HG03097 (cell line): ENCODE data around the gene CENPO.
"Not testable (repeated sequence)": the region's sequence is repeated elsewhere in the genome, so short reads cannot be mapped to it uniquely, and the experiment has no call there.

Source experiments
- ATAC-seq: cut with Tn5 transposase; IDR thresholded peaks from one replicate; pipeline ENCODE4 v1.9.1; 2021; ENCODE audit not compliant: unreplicated experiment, low FRiP score

The CENPO gene

DNA sequence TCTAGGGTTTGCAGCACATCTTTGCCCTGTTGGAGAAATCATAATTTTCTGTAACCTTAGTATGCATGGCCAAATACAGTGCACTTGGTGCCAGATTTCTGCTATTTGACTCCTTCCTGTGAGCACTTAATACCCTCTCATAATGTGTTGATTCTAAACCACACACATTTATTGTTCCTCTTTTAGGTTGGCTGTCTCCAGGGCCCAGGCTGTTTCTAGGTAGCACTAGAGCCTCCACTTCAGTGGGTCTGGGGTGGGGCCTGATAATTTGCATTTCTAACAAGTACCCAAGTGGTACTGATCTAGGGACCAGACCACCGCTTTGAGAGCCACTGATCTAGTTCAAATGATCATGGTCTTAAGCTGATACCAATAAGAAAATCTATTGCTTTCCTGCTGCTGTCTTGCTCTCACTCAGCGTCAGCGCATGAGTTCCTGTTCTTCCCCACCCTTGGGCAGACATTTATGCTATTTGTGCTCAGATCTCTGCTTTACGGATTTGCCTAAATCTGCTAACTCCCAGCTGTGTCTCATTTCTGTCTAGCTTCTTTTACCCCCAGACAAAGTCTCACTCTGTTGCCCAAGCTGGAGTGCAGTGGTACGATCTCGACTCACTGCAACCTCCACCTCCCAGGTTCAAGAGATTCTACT, 7.4 kb upstream of the CENPO start:
- ATAC-seq = peak; percentile 69

DNA sequence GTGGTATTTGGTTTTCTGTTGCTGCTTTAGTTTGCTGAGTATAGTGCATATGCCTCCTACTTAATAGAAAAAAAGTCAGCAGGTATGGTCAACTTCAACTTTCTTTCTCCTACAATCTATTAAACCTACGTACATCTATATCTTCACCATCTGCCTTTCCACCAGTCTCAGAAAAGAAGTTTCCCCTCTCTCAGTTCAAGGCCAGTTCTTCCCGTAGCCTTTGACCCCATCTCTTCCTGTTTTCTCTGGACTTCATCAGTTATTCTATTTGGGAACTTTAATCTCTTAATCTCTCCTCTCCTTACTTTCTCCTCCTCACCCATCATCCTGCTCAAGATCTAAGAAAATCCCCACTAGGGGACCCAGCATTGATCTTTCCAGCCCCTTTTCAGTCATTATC, 5.7 kb upstream of the CENPO start:
- ATAC-seq = no peak

DNA sequence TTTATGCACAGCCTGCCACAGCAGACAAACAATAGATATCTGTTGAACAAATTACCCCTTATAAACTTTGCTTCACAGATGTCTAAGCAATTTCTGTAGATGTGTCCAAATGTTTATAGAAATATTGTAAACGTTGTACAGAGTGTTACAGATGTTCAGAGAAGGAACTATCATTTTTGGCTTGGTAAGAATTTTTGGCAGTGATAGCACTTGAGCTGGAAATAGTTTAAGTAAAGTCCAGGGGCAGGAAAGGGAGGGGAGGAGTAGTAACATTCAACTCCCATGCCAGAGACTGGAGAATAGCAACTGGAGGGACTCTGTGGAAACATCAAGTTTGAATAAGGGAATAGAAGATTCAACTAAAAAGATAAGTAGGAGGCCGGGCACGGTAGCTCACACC, 4.4 kb upstream of the CENPO start:
- ATAC-seq = no peak

DNA sequence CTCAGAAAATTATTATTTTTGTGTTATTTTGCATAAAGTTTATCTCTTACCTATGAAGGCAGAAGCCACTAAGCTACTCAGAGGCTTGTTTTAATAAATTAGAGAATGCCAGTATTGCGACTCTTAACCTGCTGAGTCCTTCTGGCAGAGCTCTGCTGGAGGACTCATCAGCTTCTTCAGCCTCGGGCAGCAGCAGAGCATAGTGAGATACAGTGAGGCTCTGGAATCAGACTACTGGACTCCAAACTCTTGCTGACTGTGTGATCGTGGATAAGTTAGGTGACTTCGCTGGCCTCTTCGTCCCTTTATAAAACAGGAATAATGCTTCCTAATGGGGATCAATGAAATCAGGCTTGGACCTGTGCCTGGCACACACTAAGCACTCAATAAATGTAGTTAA, 1.8 kb upstream of the CENPO start:
- no peak for ATAC-seq

DNA sequence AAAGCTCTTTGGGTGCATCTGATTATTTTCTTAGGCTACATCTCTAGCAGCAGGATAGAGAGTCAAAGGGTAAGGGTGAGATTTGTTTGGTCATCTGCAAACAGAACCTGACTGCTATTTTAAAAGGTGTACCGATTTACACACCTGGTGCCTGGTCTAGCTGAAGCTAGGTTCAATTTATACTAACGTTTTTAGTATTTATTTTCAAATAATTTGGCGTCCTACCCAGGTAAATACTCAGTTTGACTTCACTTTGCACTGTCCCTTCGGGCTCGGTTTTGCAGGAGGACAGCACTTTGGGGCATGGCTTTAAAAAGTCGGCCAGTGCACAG, 717 bp upstream of the CENPO start:
- ATAC-seq = no peak

DNA sequence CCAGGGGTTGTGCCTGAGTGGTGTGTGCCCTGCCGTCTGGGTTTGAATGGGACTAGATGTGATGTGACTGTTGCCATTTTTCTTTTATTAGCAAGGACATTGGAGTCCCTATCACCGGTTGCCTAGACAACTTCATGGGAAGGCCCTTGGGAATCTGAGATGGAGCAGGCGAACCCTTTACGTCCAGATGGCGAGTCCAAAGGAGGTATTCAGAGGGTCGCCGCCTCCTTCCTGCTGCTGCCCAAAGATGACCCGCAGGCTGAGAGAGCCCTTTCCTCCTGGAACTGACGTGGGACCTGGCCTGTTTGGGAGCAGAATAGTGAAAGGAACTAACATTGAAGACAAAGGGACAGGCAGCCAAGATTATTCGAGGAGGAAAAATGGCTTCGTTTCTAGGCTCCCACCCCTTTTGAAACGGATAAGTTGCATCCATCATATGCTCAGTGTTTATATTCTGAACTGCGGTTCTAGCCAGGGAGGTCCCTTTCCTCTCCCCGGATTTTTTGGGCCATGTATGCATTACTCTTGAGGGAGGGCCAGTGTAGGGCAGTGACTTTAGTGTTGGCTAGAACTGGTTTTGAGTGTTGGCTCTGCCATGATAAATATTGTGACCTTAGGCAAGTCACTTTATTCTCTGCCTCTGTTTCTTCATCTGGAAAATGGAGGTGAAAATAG, 673 bp downstream of the CENPO start:
- ATAC-seq = no peak

DNA sequence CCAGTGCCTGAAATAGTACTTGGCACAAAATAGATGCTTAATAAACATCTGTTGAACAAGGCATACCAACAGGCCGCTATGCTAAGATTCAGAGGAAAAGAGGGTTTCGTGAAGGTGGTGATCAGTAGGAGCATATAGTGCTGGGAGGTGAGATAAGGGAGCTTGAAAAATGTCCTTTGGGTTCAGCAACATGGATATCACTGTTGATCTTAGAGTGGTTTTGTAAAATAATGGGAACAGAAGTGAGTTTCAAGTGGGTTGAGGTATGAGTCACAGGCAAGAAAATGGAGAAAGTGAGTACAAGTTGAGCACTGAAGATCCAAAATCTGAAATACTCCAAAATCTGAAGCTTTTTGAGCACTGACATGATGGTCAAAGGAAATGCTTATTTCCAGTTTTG, 4.4 kb downstream of the CENPO start:
- no peak for ATAC-seq

DNA sequence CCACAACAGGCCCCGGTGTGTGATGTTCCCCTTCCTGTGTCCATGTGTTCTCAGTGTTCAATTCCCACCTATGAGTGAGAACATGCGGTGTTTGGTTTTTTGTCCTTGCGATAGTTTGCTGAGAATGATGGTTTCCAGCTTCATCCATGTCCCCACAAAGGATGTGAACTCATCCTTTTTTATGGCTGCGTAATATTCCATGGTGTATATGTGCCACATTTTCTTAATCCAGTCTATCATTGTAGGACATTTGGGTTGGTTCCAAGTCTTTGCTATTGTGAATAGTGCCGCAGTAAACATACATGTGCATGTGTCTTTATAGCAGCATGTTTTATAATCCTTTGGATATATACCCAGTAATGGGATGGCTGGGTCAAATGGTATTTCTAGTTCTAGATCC, 7.3 kb downstream of the CENPO start:
- not testable (repeated sequence) for ATAC-seq

DNA sequence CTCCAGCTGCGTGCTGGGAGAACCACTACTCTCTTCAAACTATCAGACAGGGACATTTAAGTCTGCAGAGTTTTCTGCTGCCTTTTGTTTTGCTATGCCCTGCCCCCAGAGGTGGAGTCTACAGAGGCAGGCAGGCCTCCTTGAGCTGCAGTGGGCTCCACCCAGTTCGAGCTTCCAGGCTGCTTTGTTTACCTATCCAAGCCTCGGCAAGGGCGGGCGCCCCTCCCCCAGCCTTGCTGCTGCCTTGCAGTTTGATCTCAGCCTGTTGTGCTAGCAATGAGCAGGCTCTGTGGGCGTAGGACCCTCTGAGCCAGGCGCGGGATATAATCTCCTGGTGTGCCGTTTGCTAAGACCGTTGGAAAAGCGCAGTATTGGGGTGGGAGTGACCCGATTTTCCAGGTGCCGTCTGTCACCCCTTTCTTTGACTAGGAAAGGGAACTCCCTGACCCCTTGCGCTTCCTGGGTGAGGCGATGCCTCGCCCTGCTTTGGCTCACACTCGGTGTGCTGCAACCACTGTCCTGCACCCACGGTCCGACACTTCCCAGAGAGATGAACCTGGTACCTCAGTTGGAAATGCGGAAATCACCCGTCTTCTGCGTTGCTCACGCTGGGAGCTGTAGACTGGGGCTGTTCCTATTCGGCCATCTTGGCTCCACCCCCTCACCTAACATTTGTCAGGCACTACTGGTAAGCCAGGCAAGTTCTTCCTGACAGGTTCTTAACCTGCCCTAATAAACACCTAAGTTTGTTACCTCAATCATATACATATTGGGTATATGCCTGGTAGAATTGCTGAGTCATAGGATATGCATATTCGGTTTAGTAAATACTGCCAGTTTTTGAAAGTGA, 12.8 kb downstream of the CENPO start:
- not testable (repeated sequence) for ATAC-seq

DNA sequence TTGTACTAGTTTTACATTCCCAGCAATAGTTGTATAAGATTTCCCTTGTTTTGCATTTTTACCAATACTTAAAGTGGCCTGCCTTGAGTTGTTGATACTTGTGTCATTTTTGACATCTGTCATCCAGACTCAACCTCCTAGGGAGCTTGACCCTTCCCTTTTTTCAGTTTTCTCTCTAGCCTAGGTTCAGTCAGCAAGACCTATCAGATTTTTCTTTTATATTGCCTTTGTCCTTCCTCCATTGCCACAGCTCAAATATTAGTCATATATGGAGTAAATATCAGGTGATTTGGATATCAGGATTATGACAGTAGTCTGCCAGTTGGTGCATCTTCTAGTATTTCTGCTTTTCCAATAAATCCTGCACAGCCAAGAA, 13.4 kb downstream of the CENPO start:
- no peak for ATAC-seq

DNA sequence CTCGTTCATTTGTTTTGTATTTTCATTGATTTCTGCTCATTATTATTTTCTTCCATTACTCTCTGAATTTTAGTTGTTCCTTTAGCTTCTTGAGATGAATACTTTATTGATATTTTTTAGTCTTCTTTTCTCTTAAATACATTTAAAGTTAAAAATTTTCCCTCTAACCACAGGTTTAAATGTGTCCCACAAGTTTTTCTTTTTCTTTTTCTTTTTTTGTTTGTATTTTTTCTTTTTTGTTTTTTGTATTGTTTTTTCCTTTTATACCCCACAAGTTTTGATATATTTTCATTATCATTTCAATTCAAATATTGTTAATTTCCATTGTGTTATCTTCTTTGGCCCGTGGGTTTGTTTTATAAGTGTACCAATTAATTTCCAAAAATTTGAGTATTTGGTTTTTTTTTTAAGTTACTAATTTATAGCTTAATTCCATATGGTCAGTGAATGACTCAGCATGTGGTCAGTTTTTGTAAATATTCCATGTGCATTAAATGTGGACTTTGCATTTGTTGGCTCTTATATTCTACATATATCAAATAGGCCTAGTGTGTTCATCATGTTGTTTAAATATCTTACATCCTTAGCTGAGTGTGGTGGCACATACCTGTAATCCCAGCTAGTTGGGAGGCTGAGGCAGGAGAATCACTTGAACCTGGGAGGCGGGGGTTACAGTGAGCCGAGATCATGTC, 16.2 kb downstream of the CENPO start:
- ATAC-seq = no peak

DNA sequence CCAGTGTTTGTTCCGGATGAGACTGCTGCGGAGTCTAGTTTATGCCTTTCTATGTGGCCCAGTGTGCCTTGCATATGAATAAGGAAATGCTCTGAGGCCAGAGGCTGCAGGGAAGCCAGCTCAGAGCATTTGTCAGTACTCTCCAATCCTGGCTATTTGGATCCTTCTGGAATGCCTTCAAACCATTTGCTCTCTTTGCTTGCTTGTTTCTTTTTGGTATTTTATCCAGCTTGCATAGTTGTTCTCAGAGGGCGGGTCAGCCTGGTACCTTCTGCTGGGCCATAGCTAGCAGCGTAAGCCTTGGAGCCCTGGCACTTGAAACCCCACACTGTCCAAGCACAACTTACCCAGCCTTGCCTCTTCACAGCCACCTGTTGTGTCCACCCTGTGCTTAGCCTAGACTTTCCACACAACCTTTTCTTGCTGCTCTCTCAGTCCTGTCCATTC, 20.5 kb downstream of the CENPO start:
- ATAC-seq = no peak

DNA sequence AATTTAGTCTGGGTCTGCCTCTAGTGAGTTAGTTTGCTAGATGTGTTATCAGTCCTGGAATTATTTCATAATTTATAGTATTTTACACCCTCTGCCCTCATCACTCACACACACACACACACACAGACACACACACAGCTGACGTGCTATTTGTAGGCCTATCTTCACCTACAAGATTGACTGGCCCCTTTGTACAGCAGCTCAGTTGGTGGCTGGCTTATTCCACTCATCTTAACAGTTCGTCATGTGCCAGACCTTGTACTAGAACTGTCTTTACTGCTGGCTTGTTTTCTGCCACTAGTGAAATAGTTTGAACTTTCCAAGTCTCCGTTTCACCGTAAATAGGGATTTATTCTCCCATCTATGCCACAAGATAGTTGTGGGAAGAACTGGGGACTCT, 21.3 kb downstream of the CENPO start:
- ATAC-seq = no peak

DNA sequence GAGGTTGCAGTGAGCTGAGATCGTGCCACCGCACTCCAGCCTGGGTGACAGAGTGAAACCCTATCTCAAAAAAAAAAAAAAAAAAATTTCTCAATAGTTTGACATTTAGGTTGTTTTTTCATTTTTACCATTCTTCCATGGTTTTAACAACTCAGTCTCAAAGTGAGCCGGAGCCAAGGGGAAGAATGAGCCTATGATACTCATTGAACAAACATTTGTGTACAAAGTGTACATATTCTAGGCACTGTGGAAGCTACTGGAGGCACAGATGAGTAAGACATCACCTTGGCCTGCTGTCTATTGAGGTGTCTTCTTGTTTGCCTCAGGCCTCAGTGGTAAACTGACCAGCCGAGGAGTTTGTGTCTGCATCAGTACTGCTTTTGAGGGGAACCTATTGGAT, 21.9 kb downstream of the CENPO start:
- no peak for ATAC-seq

DNA sequence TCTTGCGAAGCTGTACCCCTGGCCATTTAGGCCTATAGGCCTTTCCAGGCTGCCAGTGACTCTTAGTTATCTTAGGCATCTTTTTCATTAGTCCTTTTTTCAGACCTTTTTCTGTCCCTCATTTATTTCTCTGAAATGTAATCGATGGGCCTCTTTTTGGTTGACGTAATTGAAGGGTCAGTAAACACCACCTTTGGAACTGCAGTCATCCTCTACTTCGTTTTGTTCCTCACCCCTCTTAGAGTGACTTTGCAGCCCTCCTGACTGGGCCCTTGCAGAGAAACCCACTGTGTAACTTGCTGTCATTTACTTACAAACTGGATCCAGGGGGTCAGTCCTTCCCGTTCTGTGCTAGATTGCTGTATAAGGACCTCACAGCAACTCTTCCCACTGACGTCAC, 23.2 kb downstream of the CENPO start:
- no peak for ATAC-seq

DNA sequence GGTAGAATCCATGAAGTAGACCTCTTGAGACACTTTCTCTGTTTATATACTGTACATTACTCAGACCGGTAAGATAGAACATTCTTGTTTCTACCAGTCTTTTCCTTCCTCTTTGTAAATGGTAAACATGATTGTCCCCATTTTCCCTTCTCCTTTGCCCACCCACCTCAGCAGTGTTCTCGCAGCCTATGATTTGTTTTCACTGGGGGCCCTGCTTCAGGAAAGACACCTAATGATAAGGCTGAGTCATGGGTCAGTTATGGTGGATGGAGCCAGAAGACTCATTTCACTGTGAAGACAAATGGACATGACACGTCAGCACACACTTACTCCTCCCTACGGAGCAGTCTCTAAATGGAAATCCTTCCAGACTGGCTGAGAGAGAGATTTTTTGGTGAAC, 23.7 kb downstream of the CENPO start:
- no peak for ATAC-seq

DNA sequence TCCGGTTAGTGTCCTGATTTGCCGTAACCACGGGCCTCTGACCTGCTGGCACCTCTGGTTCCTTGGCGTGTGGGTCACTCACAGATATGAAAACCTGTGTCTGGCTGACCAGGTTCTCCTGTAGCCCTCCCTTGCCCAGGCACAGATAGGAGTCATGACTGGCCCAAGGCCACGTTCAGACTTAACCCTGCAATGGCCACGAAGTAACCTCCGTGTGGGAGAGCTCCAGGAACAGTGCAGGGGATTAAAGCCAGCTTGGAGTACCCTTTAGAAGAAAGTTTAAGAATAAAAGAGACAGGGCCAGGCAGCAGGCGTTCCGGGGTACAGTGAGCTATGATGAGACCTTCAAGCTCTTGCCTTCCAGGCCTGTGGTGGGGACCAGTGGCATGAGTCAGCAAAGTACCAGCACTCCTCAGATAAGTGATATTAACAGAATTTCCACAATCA, 25.5 kb downstream of the CENPO start:
- ATAC-seq = no peak

DNA sequence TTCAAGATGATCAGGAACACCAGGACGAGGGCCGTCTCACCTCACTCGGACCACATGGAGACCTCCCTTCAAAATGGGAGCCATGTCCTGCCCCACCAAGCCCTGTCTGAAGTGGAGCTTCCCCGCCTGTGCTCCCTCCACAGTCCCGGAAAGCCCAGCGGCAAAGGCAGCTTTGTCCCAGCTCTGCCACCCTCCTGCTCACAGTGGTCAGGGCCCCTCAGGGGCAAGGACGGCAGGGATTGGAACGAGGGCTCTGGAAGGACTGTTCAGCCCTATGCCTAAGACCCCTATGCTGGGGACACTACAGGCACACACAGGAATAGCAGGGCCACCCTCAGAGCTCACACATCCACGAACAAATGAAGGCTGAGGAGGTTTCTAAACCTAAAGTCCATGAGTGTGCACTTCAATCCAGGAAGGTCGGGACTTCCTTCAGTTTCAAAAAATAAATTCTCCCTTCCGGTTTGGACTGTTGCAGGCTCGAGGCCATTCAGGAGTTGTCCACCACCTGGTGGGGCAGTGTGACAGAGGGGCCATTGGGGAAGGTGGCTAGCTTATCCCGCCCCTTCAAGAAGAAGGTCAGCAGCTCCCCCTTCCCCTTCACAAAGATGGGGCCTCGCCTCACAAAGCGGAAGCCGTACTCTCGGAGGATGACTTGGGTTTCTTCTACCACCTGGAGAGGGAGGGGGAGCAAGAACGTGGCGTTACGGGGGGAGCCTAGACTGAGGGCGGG, 26.4 kb downstream of the CENPO start:
- ATAC-seq = no peak

DNA sequence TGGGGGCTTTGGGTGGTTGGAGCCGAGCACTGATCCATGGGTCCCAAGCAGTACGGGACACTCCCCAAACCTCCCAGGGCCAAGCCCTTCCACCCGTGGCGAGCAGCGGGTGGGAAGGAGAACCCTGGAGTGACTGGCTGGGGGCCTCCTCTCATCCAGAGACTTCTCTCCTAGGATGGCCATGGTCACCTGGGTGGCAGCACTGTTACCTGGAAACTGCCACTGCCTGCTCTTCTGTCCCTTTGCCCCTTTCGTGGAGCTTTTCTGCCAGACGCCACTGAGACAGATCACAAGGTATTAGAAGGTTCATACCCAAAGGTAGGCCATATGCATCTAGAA, 26.9 kb downstream of the CENPO start:
- ATAC-seq = no peak

DNA sequence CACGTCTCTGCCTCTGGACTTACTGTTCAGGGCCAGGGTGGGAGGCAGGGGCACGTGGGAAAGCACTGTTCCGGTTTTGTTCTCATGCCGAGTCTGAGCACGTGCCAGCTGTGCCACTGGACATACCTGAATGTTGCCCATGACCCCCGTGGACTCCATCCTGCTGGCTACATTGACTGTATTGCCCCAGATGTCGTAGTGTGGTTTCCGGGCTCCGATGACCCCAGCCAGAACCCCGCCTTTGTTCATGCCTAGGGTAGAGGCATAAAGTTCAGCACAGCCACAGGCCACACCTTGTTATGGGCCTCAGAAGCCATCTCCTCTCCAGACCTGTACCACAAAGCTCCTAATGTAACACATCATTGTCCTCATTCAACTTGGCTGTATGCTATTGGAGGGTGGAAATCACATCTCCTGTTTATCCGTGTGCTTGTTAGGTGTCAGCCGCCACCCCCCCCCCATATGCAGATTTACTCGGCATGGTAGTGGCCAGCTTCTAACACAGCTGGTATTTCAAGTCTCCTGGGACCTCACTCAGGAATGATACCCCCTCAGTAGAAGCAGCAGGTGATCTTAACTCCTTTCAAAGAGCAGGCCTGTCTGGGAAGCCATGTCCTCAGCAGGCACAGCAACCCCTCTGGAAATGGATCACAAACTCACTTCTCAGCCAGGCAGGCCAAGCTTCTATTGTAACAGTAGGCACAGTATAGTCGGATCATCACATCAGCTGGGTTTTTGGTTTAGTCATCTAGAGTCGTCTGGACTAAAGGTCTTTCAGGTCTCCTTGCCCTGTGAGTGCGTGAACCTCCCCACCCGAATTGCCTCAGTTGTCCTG, 27.6 kb downstream of the CENPO start:
- no peak for ATAC-seq
